HTR-8/SVneo (cell line): ENCODE results near the gene FERD3L.

Experiments used
- DNase-seq: peaks from one replicate; pipeline ENCODE4 v3.0.0; 2011; ENCODE audit warnings: low spot score, mixed read lengths; ENCODE audit not compliant: insufficient read length
- FAIRE-seq: peaks from 2 replicates; lab custom pipeline; 2011; peaks lifted over from hg19 to GRCh38; lab: Jason Lieb, UNC

FERD3L gene

DNA sequence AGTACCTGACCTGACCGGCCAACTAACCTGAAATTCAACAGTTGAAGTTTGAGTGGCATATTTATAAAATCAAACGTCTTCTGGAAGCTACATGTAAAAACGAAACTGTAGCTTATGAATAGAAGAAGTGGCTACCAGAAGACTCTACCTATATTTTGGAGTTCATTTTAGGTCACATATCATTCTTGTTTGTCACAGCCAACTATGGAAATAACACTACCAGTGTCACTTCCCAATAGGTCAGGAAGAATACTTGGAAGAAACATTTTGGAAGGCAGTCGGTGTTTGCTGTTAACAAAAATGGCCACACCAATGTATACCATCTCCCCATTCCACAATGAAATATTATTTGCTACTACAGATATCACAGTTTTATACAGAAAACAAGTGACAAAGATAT is 40.4 kb downstream of the FERD3L start:
- FAIRE-seq (no peak), DNase-seq (no peak)

DNA sequence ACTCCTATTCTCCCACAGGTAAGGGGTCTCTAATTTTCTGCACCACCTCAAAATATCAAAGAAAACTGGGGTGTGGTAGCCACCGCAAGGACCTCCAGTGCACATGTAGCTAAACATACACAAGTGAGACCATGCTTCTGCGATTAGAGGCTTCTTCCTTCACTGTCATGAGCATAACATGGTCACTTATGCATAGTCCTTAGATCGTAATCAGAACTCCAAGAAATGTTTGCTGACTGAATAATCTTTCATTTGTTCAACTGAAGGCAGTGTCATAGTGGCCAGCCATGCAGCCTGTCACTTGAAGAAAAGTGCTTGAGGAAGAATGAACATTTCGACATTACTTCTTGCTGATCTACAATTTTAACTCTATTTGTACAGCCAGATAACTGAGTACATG is 42.3 kb downstream of the FERD3L start:
- FAIRE-seq: no peak

DNA sequence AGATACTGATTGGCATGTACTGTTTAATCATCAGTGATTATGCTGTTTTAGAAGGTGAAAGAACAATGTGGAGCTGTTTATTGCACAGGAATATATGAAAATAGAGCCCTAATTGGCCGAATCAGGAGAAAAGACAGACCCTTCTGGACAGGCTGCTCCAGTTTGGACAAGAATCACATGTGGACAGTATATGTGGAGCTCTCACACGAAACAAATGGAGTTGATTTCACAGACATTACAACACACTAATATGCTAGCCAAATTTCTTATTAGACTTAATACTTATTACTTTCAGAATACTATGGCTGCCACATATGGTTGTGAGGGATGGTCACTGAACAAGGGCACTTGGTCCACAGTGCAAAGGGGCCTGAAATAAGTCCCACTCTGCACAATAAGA is 43.3 kb downstream of the FERD3L start:
- DNase-seq (no peak), FAIRE-seq (no peak)

More for the DNA sequence above, 42.3 kb downstream of the FERD3L start:
- no peak for DNase-seq

DNA sequence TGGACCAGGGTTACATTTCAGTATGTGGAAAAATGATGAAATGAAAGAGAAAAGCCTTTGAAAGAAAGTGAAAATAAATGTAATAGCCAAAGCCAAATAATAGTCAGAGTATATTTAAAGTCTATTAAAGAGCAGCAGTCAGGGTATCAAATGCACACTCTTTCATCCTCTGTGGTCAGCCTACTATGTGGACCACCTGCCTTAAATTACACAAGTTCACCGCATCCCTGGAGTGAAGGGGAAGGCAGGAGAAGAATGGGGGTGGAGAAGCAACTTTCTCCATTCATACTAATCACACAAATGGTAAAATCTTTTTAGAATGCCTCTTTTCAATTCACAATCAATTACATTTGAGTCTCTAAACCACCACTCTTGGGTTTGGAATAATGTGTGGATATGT is 43.7 kb downstream of the FERD3L start:
- DNase-seq (no peak), FAIRE-seq (no peak)

DNA sequence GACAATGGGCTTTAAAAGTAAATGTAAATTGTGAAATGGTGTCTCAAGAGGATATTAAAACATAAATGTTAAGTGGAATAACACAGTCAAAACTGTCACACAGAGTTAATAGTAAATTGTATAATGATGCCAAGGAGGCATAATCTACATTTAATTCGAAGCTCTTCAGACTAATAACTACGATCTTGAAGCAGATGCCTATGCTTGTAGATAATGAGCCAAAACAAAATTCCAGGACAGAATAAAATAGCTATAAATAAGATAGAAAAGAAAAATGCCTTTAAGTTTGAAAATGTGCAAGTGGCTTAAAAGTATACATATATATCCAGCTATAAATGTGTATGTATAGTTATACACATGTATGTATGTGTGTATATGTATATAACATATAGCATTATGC is 45.3 kb downstream of the FERD3L start:
- FAIRE-seq (no peak), DNase-seq (no peak)

DNA sequence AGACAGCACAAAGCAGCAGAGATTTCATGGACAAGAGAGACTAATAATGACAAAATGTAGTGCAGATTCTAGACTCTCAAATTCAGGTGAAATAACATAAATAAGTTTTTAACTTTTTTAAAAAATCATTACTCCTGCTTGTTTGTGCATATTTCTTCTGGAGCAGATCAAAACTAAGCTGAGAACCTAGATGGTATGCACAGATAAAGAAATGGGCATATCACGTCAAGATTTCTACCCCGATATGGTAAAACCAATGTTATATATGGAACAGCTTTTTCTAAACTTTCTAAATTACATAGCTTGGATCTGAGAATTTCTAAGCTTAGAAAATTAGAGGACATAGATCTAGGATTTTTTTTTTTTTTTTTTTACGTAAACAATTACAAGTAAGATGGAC is 46.0 kb downstream of the FERD3L start:
- DNase-seq (no peak), FAIRE-seq (no peak)

DNA sequence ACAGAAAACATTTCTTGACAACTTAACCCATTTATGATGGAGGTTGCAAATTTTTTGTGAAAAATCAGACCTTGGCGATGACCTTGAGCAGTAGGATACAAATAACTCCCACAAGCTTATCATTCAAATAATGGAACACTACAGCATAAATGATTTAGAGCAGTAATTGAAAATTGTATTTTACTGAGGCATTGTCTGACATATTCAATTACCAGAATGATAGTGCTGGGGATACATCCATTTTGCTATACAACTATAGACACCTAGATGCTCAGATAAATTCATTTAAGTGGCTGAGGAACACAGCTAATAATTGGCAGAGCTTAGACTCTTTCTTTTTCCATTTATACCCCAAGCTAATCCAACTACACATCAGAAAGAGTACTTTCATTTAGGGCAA is 46.7 kb downstream of the FERD3L start:
- FAIRE-seq (no peak), DNase-seq (no peak)

DNA sequence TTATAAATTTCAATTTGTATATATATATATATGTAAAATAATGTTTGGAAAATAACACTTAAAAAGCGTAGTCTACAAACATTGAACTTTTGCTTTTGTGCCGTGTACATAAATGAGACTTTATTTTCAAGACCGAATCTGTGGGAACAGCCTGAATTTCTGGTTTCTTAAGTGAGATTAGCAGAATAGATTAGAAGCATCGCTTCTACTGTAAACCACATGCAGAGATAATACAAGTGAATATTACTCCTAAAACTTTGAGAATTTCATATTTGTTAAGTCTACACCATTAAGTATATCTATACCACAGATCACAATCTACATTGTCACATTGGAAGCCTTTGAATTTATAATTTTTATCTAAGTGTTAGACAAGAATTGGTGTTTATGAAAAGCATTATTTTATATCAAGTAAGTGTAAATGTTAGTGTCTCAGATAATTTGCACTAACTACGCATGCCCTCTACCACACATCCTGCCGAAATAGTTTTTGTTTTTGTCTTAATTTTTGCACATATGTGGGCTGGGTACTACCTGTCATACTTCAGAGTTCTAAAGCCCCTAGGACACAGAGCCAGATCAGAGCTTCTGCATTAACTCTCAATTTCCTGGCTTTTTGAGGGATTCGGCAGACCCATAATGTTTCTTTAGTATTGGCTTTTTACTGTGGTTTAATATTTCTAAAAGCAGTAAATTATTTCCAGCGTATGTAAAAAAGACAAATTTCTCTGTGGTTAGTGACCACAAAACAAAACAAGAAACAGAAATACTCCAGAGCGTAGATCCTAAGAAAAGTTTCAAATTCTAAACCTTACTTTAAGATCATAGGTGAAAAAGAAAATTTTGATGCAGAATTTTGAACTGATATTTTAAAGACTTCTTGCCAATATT is 47.8 kb downstream of the FERD3L start:
- no peak for DNase-seq
- FAIRE-seq: no peak

DNA sequence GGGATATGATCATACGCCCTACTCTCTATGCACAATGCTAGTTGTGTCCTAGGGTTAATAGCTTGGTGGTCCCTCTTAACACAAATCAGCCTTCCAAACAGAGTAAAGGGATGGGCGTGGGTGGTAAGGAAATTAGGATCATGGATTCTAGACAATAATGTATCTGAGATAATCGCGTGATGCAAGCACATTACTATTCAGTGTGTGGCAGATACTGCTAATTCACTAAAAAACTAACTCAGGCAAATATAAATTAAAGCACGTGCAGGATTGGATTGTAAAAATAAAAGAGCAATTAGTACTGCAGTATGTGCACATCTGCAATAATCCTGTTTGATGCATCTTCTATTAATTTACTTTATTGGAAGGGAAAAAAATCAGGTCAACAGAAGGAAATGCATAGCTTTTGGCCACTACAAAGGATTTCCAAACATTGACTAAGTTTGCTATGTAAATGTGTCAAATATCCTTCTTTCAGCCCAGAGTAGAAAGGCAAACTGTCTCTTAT is 49.8 kb downstream of the FERD3L start:
- FAIRE-seq: no peak
- no peak for DNase-seq
